HG03520 (cell line): ENCODE results near the gene TMEM54.

Experiments used
- ATAC-seq: cut with Tn5 transposase; IDR thresholded peaks from one replicate; pipeline ENCODE4 v1.9.1; 2021; ENCODE audit warnings: mild to moderate bottlenecking, moderate library complexity; ENCODE audit not compliant: unreplicated experiment

TMEM54 gene, protein sequence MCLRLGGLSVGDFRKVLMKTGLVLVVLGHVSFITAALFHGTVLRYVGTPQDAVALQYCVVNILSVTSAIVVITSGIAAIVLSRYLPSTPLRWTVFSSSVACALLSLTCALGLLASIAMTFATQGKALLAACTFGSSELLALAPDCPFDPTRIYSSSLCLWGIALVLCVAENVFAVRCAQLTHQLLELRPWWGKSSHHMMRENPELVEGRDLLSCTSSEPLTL

DNA sequence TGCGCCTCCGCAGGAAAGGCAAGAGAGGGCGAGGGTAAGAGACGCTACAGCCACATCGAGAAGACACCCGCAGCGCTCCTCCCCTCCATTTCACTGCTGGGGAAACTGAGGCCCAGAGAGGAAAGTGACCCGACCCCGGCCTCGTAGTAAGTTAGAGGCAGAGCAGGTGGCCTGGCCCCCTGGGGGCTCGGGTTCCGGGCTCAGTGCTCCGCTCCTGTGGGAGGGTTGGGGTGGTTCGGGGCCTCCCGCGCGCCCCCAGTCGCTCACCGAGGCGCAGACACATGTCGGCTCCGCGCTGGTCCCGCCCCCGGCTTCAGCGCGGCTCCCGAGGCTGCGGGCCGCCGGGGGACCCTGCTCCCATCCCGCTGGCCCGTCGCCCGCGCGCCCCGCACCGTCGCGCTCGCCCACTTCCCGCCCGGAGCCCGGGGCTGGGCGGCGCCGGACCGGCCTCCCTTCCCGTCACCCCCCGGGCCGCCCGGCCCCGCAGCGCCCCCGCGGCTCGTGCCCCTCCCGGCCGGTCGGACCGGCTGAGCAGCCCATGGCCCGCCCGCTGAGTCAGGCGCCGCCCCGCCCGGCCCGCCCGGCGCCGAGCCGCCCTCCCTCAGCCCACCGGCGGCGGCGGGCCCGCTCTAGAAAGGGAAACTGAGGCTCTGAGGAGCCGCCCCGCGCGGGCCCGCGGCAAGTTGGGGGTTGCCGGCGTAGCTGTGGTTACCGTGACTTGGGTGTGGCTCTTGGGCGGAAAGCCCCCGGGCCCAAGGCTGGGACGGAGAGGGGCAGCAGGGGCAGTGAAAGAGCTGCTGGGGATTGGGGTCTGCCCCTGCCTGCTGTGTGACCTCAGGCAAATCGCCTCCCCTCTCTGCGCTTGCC lies at the start of gene TMEM54:
TSS of gene TMEM54 (minus strand) at position 434 of the 867 bp plus-strand sequence. CDS start at position 283, 151 bp downstream.
- no peak for ATAC-seq

DNA sequence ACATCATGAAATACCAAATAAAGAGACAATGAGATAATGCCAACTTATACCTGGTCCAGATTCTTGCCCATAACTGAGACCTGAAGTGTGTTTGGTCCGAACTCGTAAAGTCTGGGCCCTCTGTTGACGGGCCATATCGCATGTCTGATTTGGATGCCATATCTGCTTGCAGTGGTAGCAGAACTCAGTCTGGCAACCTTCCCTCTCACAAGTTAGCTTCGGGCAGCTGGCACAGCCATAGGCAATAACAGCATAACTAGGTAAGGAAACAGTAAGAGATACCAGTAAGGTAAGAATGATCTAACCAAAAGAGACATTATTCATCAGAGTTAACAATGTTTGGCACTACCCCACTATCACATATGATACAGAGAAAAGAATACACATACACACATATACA lies 48.3 kb upstream of the TMEM54 start:
- ATAC-seq, result no peak

DNA sequence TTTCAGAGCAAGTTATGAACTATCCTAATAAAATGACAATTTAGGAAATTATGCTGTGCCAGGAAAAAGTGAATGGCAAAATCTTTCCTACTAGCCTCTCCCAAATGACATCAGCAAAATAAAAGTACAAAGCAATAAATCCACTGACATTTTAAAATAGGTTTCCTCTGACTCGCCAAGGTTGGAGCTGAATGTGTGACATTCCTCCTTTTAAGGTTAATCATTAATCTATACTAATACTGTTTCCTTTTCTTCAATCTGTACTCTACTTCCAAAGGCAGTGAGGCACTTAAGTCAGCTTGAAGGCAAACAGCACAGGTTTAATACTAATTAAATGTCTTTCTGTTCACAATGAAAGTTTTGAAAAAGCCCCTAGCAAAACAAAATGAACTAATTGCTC lies 47.7 kb upstream of the TMEM54 start:
- no peak for ATAC-seq

DNA sequence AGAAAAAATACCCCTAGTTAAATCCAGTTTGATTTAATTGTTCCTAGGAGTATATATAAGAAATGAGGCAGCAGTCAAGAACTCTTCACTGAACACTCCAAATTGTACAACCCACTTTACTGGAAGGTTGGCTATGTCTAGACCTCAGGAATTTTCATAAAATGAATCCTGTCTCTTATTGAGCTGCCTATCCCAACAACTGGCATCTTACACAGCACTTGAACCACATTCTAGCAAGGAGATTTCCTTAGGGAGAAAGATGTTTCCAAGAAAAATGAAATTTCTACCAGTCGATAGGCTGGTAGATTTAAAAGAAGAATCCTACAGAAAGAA lies 47.2 kb upstream of the TMEM54 start:
- ATAC-seq, result no peak

DNA sequence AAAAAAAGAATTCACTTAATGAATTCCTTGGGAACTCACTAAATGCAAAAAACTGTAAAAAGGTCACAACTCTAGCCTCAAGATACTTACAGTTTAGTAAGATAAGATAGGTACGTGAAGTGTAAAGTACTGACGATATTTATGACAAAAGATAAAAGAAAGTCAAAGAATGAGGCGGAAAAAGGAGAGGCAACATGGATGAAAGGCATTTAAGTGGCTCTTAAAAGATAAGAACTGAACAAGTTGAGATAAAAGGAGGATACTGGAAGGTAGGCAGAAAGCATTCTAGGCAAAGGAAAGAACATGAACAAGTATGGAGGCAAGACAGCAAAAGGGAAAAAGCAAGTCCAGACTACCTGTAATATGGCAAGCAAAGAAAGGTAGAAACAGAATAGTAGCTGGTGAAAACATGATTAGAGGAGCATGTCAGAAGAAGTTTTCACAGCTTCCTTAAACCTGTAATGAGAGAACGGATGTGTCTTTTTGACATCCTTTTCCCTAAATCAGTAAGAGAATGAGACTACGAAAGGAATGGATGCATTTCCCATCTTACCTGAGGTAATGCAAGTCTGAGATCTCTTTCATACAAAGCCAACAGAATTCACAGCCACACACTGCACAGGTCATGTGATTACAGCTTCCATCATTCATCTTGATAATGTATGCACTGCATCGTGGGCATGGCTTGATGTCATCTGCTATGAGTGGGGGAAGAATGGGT lies 46.6 kb upstream of the TMEM54 start:
- no peak for ATAC-seq

DNA sequence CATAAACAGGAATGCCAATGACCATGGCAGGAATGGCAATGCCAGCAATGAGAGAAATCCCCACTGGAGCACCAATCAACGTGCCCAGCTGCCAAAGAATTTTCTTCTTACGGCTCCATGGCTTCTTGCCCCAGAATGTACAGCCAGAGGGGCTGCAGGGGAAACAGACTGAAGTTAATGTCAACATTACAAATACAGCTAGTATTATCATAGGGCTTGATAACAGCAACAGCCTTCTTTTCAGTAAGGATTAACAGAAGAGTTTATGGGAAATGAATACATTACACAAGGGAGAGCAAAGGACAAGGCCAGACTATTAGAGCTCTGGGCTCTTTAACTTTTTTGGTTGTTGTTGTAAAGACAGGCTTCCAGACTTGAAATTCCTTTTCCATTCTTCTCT lies 45.2 kb upstream of the TMEM54 start:
- no peak for ATAC-seq

DNA sequence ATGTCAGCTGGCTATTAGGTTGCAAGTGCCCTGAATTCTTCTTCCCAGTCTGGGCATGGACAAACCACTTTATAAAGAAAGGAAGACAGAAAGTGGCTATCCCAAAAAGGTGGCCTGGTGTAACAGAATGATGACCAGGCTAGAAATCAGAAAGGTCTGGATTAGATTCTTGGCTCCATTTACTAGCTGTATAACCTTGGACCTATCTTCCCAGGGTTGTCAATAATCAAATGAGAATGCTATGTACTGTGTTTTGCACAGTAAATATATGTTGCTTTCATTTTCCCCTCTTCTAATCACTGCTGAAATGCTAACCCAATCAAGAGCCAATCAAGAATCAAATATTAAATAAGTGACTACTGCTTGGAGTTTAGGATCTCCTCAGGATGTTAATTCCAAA lies 43.0 kb upstream of the TMEM54 start:
- no peak for ATAC-seq

DNA sequence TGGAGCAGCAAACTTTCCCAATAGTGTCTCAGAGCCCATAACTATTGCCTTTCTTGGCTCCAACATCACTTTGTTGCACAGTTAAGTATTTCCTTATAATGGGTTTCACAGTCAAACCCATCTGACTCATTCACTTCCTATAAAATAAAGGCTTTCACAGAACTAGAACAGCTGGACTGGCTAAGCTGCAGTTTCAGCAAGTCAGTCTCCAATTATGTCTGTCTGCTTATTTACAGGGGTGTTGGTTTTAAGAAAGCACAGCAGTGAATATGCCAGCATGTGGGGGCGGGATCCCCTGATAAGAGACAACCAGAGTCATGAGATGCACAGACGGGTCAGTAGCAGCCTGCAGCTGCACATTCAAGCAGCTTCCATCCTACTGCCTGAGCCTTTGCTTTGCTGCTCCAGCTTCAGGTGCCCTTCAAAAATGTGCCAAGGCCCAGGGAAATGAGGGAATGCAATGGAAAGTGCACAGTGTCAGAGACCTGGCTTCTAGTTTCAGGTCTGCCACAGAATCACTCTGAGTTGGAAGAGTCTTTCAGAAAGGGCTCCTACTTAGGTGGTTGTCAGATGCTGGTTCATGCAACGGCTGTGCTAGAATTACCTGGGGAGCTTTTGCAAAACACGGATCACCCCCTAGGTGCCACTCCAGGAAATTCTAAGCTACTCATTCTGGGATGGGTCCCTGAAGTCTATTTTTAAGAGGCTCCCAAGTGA lies 38.6 kb upstream of the TMEM54 start:
- ATAC-seq, result no peak

DNA sequence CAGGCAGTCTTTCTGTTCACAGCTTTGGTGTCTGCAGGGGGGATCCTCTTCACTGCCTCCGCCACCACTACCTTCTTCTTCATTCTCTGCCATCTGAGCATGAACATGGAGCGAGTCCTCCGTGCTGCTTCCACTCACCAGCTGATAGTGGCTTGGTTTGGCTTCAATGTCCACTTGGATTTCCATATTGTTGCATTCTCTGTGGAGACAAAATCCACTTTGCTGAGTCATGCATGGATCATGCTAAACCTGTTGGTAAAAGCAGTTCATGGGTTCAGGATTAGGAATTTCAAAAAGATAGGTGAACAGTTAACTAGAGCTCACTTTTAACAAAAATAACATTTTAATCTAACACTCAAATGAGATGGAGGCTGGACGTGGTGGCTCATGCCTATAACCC lies 35.9 kb upstream of the TMEM54 start:
- no peak for ATAC-seq

DNA sequence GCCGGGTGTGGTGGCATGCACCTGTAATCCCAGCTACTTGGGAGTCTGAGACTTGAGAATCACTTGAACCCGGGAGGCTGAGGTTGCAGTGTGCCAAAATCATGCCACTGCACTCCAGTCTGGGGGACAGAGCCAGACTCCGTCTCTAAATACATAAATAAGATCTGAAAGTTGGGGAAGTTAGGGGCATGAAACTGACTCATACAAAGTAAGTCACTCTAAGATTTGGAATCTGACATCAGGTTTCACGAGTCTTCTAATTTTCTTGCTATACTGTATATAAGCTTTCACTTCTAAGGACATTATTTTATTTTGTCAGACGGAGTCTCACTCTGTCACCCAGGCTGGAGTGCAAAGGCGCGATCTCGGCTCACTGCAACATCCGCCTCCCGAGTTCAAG lies 33.3 kb upstream of the TMEM54 start:
- ATAC-seq, result no peak

DNA sequence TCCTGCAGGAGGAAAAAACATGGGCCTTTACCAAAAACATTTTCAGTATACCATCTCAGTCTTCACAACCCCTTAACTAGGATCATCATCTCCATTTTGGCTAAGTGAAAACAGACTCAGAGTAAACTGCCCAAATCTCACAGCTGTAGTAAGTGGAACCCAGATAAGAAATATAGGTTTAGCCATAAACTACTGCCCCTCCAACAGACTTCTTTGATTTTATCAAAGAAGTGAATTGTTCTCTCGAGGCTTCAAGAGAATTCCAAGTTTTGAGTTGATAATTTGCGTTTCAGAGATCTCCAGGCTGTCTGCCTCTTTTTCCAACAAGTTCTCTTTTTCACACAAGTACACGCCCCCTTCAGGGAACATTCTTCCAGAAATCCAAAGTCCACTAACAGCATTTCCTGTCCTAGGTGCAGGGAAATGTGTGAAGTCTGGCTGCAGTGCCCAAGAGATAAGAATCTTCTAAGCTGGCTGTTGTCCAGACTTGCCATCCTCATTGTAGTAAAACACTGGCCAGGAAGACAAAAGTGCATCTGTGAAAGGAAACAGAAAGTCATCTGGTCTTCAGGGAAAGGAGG lies 32.6 kb upstream of the TMEM54 start:
- no peak for ATAC-seq

DNA sequence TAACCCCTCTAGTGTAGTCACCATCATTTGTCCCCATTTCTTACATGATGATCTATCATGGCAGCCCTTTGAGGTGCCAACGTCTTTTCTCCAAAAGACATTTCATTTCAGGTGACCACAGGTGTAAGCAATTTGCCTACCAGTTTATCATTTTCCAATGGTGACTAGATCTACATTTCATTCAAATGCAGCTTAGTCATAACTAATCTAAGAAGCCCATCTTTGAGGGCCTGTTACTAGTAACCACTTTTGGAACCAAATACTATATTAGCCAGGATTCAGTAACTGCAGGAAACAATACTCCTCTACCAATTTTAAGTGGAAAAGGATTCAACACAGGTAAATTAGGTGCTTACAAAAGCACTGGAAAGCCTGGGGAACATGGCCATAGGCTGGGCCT lies 30.6 kb upstream of the TMEM54 start:
- no peak for ATAC-seq

DNA sequence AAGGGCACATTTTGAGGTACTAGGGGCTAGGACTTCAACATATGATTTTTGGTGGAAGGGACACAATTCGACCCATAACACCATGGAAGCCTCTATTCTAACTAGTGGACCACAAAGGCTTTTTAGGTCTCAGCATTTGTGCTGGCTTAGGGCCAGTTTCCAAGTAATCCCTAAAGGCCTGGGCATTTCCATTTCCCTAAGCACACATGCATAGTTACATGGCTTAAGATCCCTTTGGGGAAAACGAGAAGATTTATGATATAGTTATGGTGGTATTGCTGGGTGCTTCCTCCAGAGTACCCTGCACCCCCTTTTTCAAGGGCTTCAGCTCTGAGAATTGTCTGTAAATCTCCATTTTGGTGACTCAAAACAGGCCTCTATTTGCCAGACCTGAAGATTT lies 28.2 kb upstream of the TMEM54 start:
- ATAC-seq, result no peak

DNA sequence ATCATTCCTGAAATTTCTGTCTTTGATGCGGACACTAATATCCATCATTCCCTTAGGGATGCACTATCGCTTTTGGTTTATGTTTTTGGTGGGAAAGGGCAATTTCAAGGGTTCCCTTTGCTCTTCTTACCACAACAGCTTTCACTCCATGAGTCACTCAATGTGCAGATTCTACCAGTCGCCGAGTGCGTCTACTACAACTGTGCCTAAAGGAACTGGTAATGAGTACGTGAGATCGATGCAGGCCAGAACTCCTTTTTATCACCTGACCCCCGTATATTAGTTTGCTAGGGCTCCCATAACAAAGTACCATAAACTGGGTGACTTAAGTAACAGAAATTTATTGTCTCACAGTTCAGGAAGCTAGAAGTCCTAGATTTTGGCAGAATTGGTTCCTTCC lies 27.5 kb upstream of the TMEM54 start:
- no peak for ATAC-seq

DNA sequence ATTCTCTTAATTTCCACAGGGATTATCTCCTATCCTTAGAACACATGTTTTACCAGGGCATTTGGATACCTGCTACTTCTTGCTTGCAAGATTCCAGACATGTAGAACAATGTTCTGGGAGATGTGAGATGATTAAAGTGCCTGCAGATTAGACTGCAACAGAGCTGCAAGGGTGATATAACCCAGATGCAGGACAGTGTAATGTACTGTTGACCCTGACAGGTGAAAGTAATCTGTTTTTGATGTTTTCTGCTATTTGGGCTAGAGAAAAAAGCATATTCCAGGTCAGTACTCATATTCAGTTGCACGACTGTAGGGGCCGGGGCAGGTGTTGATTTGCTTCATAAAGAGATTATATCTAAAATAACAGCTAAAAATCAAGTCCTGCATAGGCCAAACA lies 27.1 kb upstream of the TMEM54 start:
- no peak for ATAC-seq

DNA sequence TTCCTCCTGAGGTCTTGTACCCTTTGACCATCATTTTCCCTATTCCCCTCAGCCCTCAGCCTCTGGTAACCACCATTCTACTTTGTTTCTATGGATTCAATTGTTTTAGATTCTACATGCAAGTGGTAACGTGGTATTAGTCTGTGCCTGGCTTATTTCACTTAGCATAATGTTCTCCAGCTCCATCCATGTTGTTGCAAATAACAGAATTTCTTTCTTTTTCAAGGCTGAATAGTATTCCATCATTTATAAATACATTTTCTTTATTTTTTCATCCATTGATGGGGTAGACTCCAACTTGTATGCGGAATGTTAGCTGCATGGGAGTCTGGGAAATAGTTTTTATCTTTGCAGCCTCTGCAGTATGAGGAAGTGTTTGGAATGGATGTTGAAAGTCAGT lies 26.3 kb upstream of the TMEM54 start:
- ATAC-seq, result no peak

DNA sequence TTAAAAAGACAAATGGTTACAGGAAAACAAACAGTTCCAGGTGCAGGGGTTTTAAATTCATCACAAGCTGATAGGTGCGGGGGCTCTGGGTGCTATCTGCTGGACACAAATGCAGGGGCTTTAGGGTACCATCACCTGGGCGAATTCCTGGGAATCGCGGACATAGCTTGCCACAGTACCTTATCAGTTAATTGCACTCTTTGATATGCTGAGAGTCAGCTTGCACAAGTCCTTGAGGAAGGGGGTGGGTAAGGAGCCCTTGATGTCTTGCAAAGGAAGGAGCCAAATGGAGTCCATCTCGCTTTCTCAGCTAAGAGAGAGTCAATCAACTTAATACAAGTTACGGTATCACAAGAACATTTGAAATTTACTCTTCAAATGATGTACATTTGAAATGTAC lies 25.4 kb upstream of the TMEM54 start:
- no peak for ATAC-seq

DNA sequence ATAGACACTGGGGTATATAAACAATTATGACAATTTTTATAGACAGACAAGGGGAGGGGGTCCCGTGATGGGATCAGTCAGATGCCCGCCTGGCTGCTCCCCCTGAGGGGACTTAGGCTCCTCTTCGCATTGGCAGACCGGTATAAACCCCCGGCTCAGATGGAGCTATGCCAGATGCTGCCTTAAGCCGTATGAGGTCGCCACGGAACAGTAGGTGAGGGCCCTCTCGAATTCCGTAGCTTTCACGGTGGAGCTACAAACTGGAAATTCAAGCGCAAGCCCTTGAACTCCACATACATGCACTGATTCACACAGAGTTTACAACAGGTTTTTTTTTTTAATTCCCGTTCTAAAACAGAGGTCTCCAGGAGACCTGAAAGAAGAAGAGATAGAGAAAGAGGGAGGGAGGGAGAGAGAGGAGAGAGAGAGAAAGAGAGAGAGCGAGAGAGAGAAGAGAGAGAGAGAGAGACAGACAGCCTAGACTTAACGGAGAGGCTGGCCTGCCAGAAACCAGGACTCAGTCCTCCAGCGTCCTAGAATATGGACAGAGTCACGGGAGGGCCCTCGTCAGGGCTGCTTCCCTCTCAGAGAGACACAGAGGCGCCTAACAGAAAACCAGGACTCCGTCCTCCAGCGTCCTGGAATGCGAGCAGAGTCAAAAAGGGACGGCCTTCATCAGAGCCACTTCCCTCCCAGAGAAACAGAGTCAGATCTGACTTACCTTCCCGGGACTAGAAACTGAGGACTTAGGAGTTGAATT lies 24.4 kb upstream of the TMEM54 start:
- ATAC-seq, result no peak

DNA sequence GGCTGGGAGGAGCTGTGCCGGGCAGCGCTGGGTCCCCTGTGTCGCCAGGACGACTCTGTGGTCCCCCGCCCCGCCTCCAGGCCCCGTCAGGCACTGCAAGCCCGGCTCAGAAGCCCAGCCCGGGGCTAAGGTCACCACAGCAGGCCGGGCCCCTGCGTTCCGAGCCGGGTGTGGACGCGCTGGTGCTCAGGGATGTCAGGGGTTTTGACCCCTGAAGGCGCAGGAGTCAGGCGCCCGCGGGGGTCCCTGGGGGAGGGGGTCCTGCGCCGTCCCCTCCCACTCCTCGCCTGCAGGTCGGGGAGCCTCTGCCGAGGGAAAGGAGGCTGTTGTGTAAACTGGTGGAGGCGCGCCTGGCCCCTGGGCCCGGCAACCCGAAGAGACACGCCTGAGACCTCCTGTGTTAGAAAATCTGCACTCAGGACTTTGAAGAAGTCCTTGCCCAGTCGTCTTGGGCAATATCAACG lies 23.7 kb upstream of the TMEM54 start:
- no peak for ATAC-seq

DNA sequence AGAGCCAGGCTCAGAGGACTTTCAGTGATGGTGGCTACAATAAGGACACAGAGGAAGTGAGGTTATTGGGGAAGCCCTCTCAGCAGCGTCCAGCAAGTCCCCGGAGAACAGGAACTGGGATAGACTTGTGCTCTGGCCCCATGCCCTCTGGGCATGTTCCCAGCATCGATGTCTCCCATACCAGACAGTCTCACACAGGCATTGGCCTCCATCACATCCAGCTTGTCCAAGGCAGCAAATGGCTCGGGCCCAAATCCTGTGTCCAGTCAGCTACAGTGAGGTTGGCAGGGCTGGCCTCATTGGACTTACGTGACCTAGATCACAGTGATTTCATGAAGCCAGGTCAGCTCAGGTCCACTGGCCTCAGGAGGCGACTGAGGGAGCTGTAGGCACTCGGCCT lies 19.6 kb upstream of the TMEM54 start:
- ATAC-seq, result no peak
